ENCODE results near the gene TCF7L2.

DNA sequence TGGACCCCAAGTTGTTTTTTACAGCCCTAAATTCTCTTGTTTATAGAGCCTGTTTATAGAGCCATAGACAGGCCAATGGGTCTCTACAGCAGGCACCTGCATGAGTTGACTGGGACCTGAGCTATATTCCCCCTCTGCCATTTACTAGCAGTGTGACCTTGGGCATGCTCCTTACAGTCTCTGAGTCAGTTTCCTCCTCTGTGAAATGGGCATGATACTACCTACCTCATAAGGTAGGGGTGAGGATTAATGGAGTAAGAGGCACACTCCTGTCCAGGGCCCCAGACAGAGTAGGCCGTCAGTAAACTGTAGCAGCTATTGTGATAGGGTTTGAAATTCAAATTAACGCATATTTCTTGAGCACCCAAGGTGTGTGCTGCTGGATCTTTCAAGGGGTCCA lies 138.1 kb downstream of the TCF7L2 start:
- no peak for TF ChIP-seq CTCF (IDR thresholded peaks at IDR 0.05)
- no peak for TF ChIP-seq POLR2A (IDR thresholded peaks at IDR 0.05)

All from adrenal gland (tissue), 5 donors.